Tibial nerve (tissue), 4 donors: ENCODE data around the gene GNG12. TPM values are rescaled to one million over a fixed set of nuclear protein-coding genes. Genes with fewer than 3 reads are reported as not detected.

Experiments
- DNase-seq, 2 donors: peaks; one replicate each; pipeline ENCODE4 v3.0.0-alpha.2; 2019; ENCODE audit warnings: low spot score in 2 of 2
- H3K27ac ChIP-seq, 4 donors: fragments of 200-600 bp; sonication (generic) in 3 of 4; one replicate each; pipeline ENCODE4 v1.5.1; 2017 to 2019; ENCODE audit warnings: mild to moderate bottlenecking in 1 of 4
- H3K27me3 ChIP-seq, 2 donors: fragments of 200-600 bp; sonication (generic) in 1 of 2; one replicate each; pipeline versions ENCODE4 v1.5.1 to v1.6.0; 2017 to 2019
- H3K36me3 ChIP-seq, 3 donors: fragments of 200-600 bp; sonication (generic); one replicate each; pipeline ENCODE4 v1.5.1; 2018 to 2019
- H3K4me1 ChIP-seq, 4 donors: fragments of 200-600 bp; sonication (generic) in 3 of 4; one replicate each; pipeline ENCODE4 v1.5.1; 2017 to 2019
- H3K4me3 ChIP-seq, 4 donors: fragments of 200-600 bp; sonication (generic) in 3 of 4; one replicate each; pipeline ENCODE4 v1.5.1; 2017 to 2019; ENCODE audit warnings: mild to moderate bottlenecking in 1 of 4, moderate library complexity in 1 of 4
- H3K9me3 ChIP-seq, 4 donors: fragments of 200-600 bp; sonication (generic) in 3 of 4; one replicate each; pipeline ENCODE4 v1.5.1; 2017 to 2019
- CTCF ChIP-seq, 5 experiments: fragments of 200-600 bp in 3 of 5; fragments of 450-650 bp in 2 of 5; sonication (generic) in 3 of 5; IDR thresholded peaks; one replicate each; pipeline ENCODE4 v1.5.1; 2016 to 2019; ENCODE audit warnings: antibody characterized with exemption in 5 of 5, mild to moderate bottlenecking in 3 of 5, moderate library complexity in 2 of 5
- EP300 ChIP-seq, 2 donors: sonication (generic); formaldehyde crosslinking; IDR thresholded peaks; one replicate each; pipeline ENCODE4 v1.6.1; 2017; ENCODE audit warnings: antibody characterized with exemption in 2 of 2, mild to moderate bottlenecking in 1 of 2
- POLR2A ChIP-seq, 2 donors: fragments of 450-650 bp; IDR thresholded peaks; one replicate each; pipeline ENCODE4 v1.6.1; 2017; ENCODE audit warnings: antibody characterized with exemption in 2 of 2, mild to moderate bottlenecking in 2 of 2, moderate library complexity in 2 of 2
- WGBS, 2 donors: methylation state at CpG; one replicate each; pipeline ENCODE4 v1.1.5; 2018; 5-methylcytosine and 5-hydroxymethylcytosine counted together
- total RNA-seq, 4 donors: library from RNA; depleted of rRNA; stranded (reverse); fragments of >200 nt; gene quantifications; one replicate each; pipeline ENCODE4 v1.1.0, GENCODE V29; 2016

Gene GNG12
- total RNA-seq, 4 donors from 2014 or later = 55.9 to 71.8 (median 68.4) TPM

GRCh38 chr1:67824766-67825165 lies 8.5 kb downstream of the GNG12 start:
- peaks cover 0 to 35% (median 10%) of the 10 kb centered on the region in 4 donors for H3K4me1 ChIP-seq
- no peak for TF ChIP-seq POLR2A (IDR thresholded peaks at IDR 0.05)
- H3K9me3 ChIP-seq = no peaks in the 10 kb centered on the region
- H3K4me3 ChIP-seq = no peak overlapping the region
- H3K36me3 ChIP-seq = no peaks in the 10 kb centered on the region
- no peak for DNase-seq
- 72 to 81% methylated on average over 1 of the region's 1 CpG for WGBS, 2 donors
- no peaks in the 10 kb centered on the region for H3K27me3 ChIP-seq
- H3K27ac ChIP-seq = no peak overlapping the region

- 67 to 80% methylated on average over 4 of the region's 4 CpGs for WGBS, 2 donors
- H3K4me3 ChIP-seq = no peak overlapping the region
- no peaks in the 10 kb centered on the region for H3K9me3 ChIP-seq
- TF ChIP-seq CTCF (IDR thresholded peaks at IDR 0.05) = no peak
- TF ChIP-seq EP300 (IDR thresholded peaks at IDR 0.05) = no peak
- TF ChIP-seq POLR2A (IDR thresholded peaks at IDR 0.05) = no peak
- H3K27ac ChIP-seq = no peak overlapping the region
- no peaks in the 10 kb centered on the region for H3K36me3 ChIP-seq
- H3K27me3 ChIP-seq = no peaks in the 10 kb centered on the region
- H3K4me1 ChIP-seq = peaks cover 0 to 40% (median 10%) of the 10 kb centered on the region in 4 donors
- DNase-seq = no peak
Measured at GRCh38 chr1:67823615-67824014, 9.7 kb downstream of the GNG12 start.

- Histone ChIP-seq H3K4me3 (no peak overlapping the region), H3K27me3 (no peaks in the 10 kb centered on the region), H3K27ac (no peak overlapping the region), H3K4me1 (peaks cover 0 to 60% (median 15%) of the 10 kb centered on the region in 4 donors), H3K36me3 (no peaks in the 10 kb centered on the region), H3K9me3 (no peaks in the 10 kb centered on the region)
- no peak for DNase-seq
- 74 to 79% methylated on average over 4 of the region's 4 CpGs for WGBS, 2 donors
- no peak for TF ChIP-seq EP300 (IDR thresholded peaks at IDR 0.05)
- TF ChIP-seq CTCF (IDR thresholded peaks at IDR 0.05) = no peak
- TF ChIP-seq POLR2A (IDR thresholded peaks at IDR 0.05) = no peak
Measured at GRCh38 chr1:67821263-67821662, 12.0 kb downstream of the GNG12 start.

- Histone ChIP-seq H3K36me3 (no peaks in the 10 kb centered on the region), H3K4me1 (peaks cover 0 to 80% (median 20%) of the 10 kb centered on the region in 4 donors), H3K4me3 (no peak overlapping the region), H3K27me3 (no peaks in the 10 kb centered on the region), H3K9me3 (no peaks in the 10 kb centered on the region), H3K27ac (no peak overlapping the region)
- 90 to 93% methylated on average over 8 of the region's 8 CpGs for WGBS, 2 donors
- no peak for DNase-seq
- TF ChIP-seq POLR2A (IDR thresholded peaks at IDR 0.05) (no peak), CTCF (IDR thresholded peaks at IDR 0.05) (no peak), EP300 (IDR thresholded peaks at IDR 0.05) (no peak)
Measured at GRCh38 chr1:67818725-67819301, 14.5 kb downstream of the GNG12 start.

GRCh38 chr1:67818162-67818561 lies 15.1 kb downstream of the GNG12 start:
- DNase-seq = no peak
- no peak for TF ChIP-seq CTCF (IDR thresholded peaks at IDR 0.05)
- TF ChIP-seq EP300 (IDR thresholded peaks at IDR 0.05) = no peak
- no peak for TF ChIP-seq POLR2A (IDR thresholded peaks at IDR 0.05)
- 94 to 97% methylated on average over 1 of the region's 1 CpG for WGBS, 2 donors
- H3K9me3 ChIP-seq = no peaks in the 10 kb centered on the region
- peaks cover 0 to 80% (median 21%) of the 10 kb centered on the region in 4 donors for H3K4me1 ChIP-seq
- H3K27me3 ChIP-seq = no peaks in the 10 kb centered on the region
- H3K36me3 ChIP-seq = no peaks in the 10 kb centered on the region
- no peak overlapping the region for H3K27ac ChIP-seq
- no peak overlapping the region for H3K4me3 ChIP-seq
